Measurements from ENCODE around the gene GPR157. TPM values are rescaled to one million over a fixed set of nuclear protein-coding genes. Genes with fewer than 3 reads are reported as not detected.
A peak's percentile ranks its signal among the peaks of the same experiment; 100 is the strongest.

Gene GPR157
- total and polyA plus RNA-seq, 2 donors (not counting 1 experiment from before 2014, with no cell fraction given) = 2.0 to 21.2 TPM

- Histone ChIP-seq H3K4me3 (ENCODE audit: control extremely low read depth in 1 of 5, extremely low read depth in 1 of 5, insufficient read depth in 1 of 5, low read depth in 2 of 5, low read length in 4 of 5) (no peak overlapping the region), H3K36me3 (replicated peaks in 1 of 2; ENCODE audit: control extremely low read depth in 1 of 2, control insufficient read depth in 1 of 2, extremely low read depth in 1 of 2, insufficient read depth in 2 of 2, low read length in 1 of 2) (peaks cover 2 to 3% of the 10 kb centered on the region in 2 experiments), H3K9ac (ENCODE audit: low read length) (no peak overlapping the region), H3K27me3 (replicated peaks in 1 of 4; ENCODE audit: control extremely low read depth in 1 of 4, control insufficient read depth in 3 of 4, insufficient read depth in 4 of 4, low read length in 3 of 4) (no peaks in the 10 kb centered on the region), H2AFZ (ENCODE audit: insufficient read depth, low read depth, low read length, poor library complexity, severe bottlenecking) (no peak overlapping the region), H3K4me2 (replicated peaks; ENCODE audit: low read depth, low read length, poor library complexity, severe bottlenecking) (no peak overlapping the region), H3K79me2 (ENCODE audit: control insufficient read depth, insufficient read depth, low read length) (peaks cover 4% of the 10 kb centered on the region), H3K27ac (ENCODE audit: low read length in 2 of 2) (no peak overlapping the region), H3K4me1 (ENCODE audit: control insufficient read depth in 2 of 2, insufficient read depth in 2 of 2, low read length in 2 of 2) (peaks cover 0 to 7% of the 10 kb centered on the region in 2 donors), H3K9me3 (ENCODE audit: control extremely low read depth in 1 of 3, control insufficient read depth in 2 of 3, insufficient read depth in 1 of 3, low read length in 2 of 3) (no peaks in the 10 kb centered on the region), H4K20me1 (ENCODE audit: control insufficient read depth, insufficient read depth, low read length, poor library complexity, severe bottlenecking) (no peaks in the 10 kb centered on the region)
- H3K4me1 Mint-ChIP-seq = peaks cover 17% of the 10 kb centered on the region
- intact Hi-C loops (cut with micrococcal nuclease) = no loop called here
- no peaks in the 10 kb centered on the region for H3K27me3 Mint-ChIP-seq
- H3K9me3 Mint-ChIP-seq (ENCODE audit: insufficient read depth) = no peaks in the 10 kb centered on the region
- DNase-seq (no peak), ATAC-seq (ENCODE audit: low read depth) (no peak)
- ChIA-PET POLR2A (interaction anchor here (0.6 kb wide), 1 partner anchor 563 kb away, joined by 4 read pairs; no protein-coding TSS in a partner anchor), CTCF (interaction anchor here (0.8 kb wide), 1 partner anchor 54 kb away, joined by 4 read pairs; no protein-coding TSS in a partner anchor)
- TF ChIP-seq, protein P1, sequence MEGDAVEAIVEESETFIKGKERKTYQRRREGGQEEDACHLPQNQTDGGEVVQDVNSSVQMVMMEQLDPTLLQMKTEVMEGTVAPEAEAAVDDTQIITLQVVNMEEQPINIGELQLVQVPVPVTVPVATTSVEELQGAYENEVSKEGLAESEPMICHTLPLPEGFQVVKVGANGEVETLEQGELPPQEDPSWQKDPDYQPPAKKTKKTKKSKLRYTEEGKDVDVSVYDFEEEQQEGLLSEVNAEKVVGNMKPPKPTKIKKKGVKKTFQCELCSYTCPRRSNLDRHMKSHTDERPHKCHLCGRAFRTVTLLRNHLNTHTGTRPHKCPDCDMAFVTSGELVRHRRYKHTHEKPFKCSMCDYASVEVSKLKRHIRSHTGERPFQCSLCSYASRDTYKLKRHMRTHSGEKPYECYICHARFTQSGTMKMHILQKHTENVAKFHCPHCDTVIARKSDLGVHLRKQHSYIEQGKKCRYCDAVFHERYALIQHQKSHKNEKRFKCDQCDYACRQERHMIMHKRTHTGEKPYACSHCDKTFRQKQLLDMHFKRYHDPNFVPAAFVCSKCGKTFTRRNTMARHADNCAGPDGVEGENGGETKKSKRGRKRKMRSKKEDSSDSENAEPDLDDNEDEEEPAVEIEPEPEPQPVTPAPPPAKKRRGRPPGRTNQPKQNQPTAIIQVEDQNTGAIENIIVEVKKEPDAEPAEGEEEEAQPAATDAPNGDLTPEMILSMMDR (IDR thresholded peaks at IDR 0.05) = no peak
- TF ChIP-seq EZH2 (IDR thresholded peaks at IDR 0.05; ENCODE audit: borderline replicate concordance, insufficient read depth, low read depth, low read length, poor library complexity, severe bottlenecking) = no peak
- no peak overlapping the region for H3K4me3 Mint-ChIP-seq
- H3K27ac Mint-ChIP-seq = peak overlapping the region; percentile 26
- 100% methylated on average over 1 of the region's 2 CpGs for WGBS (ENCODE audit: insufficient coverage)
Measured at GRCh38 chr1:9058465-9058864, 70.4 kb downstream of the GPR157 start.

GRCh38 chr1:9057851-9058250 lies 71.1 kb downstream of the GPR157 start:
- Histone ChIP-seq H2AFZ (ENCODE audit: insufficient read depth, low read depth, low read length, poor library complexity, severe bottlenecking) (no peak overlapping the region), H3K36me3 (replicated peaks in 1 of 2; ENCODE audit: control extremely low read depth in 1 of 2, control insufficient read depth in 1 of 2, extremely low read depth in 1 of 2, insufficient read depth in 2 of 2, low read length in 1 of 2) (peaks cover 2 to 3% of the 10 kb centered on the region in 2 experiments), H3K4me2 (replicated peaks; ENCODE audit: low read depth, low read length, poor library complexity, severe bottlenecking) (no peak overlapping the region), H3K79me2 (ENCODE audit: control insufficient read depth, insufficient read depth, low read length) (peaks cover 4% of the 10 kb centered on the region), H3K27ac (ENCODE audit: low read length in 2 of 2) (no peak overlapping the region), H3K4me3 (ENCODE audit: control extremely low read depth in 1 of 5, extremely low read depth in 1 of 5, insufficient read depth in 1 of 5, low read depth in 2 of 5, low read length in 4 of 5) (no peak overlapping the region), H4K20me1 (ENCODE audit: control insufficient read depth, insufficient read depth, low read length, poor library complexity, severe bottlenecking) (no peaks in the 10 kb centered on the region), H3K9ac (ENCODE audit: low read length) (no peak overlapping the region), H3K4me1 (ENCODE audit: control insufficient read depth in 2 of 2, insufficient read depth in 2 of 2, low read length in 2 of 2) (peaks cover 0 to 2% of the 10 kb centered on the region in 2 donors), H3K27me3 (replicated peaks in 1 of 4; ENCODE audit: control extremely low read depth in 1 of 4, control insufficient read depth in 3 of 4, insufficient read depth in 4 of 4, low read length in 3 of 4) (no peaks in the 10 kb centered on the region), H3K9me3 (ENCODE audit: control extremely low read depth in 1 of 3, control insufficient read depth in 2 of 3, insufficient read depth in 1 of 3, low read length in 2 of 3) (no peaks in the 10 kb centered on the region)
- ATAC-seq (ENCODE audit: low read depth) (no peak), DNase-seq (no peak)
- Mint-ChIP-seq H3K4me1 (peaks cover 15% of the 10 kb centered on the region), H3K27ac (peak overlapping the region; percentile 61), H3K27me3 (no peaks in the 10 kb centered on the region), H3K9me3 (ENCODE audit: insufficient read depth) (no peaks in the 10 kb centered on the region), H3K4me3 (no peak overlapping the region)
- TF ChIP-seq, protein P1 (IDR thresholded peaks at IDR 0.05) = no peak
- CTCF ChIA-PET = interaction anchor here (0.8 kb wide), 1 partner anchor 53 kb away, joined by 4 read pairs; no protein-coding TSS in a partner anchor
- intact Hi-C loops (cut with micrococcal nuclease) = no loop called here
- POLR2A ChIA-PET = no interaction called here
- WGBS (ENCODE audit: insufficient coverage) = 97% methylated on average over 10 of the region's 10 CpGs

Data from B cell (primary cell).